GM12878 (cell line): ENCODE data around the gene TRUB1. TPM values are rescaled to one million over a fixed set of nuclear protein-coding genes. Genes with fewer than 3 reads are reported as not detected.

ENCODE experiments used
- ATAC-seq: fragments of 200-7000 bp; cut with Tn5 transposase; 3 replicates; pipeline ENCODE4 v1.9.1; 2020; ENCODE audit warnings: mild to moderate bottlenecking, moderate library complexity
- BruUV-seq: library from RNA; stranded (reverse); fragments of 400-500 nt; replicated peaks from 2 replicates; lab custom pipeline; 2021; lab: Mats Ljungman, UMichigan
- CTCF ChIA-PET: fragments of 300-600 bp; sonication (Branson Sonifier 250); formaldehyde crosslinking; extraction: SDS; loops from one replicate; lab custom pipeline; 2021; ENCODE audit warnings: inconsistent platforms; lab: Yijun Ruan, JAX
- POLR2A ChIA-PET: fragments of 350-600 bp; formaldehyde crosslinking; extraction: SDS; loops from one replicate; lab custom pipeline; 2021; ENCODE audit warnings: inconsistent platforms; lab: Charles Lee
- RAD21 ChIA-PET: fragments of 300-600 bp; sonication (Branson Sonifier 250); formaldehyde crosslinking; loops from one replicate; lab custom pipeline; 2023; ENCODE audit warnings: antibody characterized with exemption; ENCODE audit not compliant: unreplicated experiment; lab: Charles Lee
- SMC1A ChIA-PET: fragments of 300-600 bp; sonication (Branson Sonifier 250); formaldehyde crosslinking; loops from one replicate; lab custom pipeline; 2023; ENCODE audit not compliant: unreplicated experiment, uncharacterized antibody; lab: Charles Lee
- DNase-seq: peaks from one replicate; pipeline ENCODE4 v3.0.0-alpha.2; 2011; ENCODE audit warnings: low read depth, low spot score
- FAIRE-seq: peaks from 3 replicates; lab custom pipeline; 2011; peaks lifted over from hg19 to GRCh38; lab: Jason Lieb, UNC
- H2AFZ ChIP-seq: 2 replicates; pipeline ENCODE4 v1.6.0; 2011; ENCODE audit warnings: low read depth, low read length, control low read depth; ENCODE audit not compliant: control insufficient read depth
- H3K27ac ChIP-seq: 2 replicates; pipeline ENCODE4 v1.5.1; 2011; ENCODE audit warnings: control low read depth; ENCODE audit not compliant: control insufficient read depth, insufficient read depth
- H3K27me3 ChIP-seq, 2 experiments: replicated peaks in 1 of 2; 2 replicates each; pipeline versions ENCODE4 v1.6.0 to v1.6.1; 2011; ENCODE audit warnings: low read length in 1 of 2; ENCODE audit not compliant: control insufficient read depth in 2 of 2, insufficient read depth in 2 of 2
- H3K36me3 ChIP-seq, 2 experiments: 2 replicates each; pipeline ENCODE4 v1.5.1; 2011; ENCODE audit warnings: low read length in 1 of 2; ENCODE audit not compliant: control insufficient read depth in 2 of 2, insufficient read depth in 2 of 2
- H3K4me1 ChIP-seq: 2 replicates; pipeline ENCODE4 v1.6.1; 2011; ENCODE audit warnings: mild to moderate bottlenecking, low read length, moderate library complexity, mixed read lengths; ENCODE audit not compliant: control insufficient read depth, insufficient read depth
- H3K4me2 ChIP-seq: 2 replicates; pipeline ENCODE4 v1.6.0; 2011; ENCODE audit warnings: control low read depth; ENCODE audit not compliant: control insufficient read depth, insufficient read depth
- H3K4me3 ChIP-seq: fragments of 200-600 bp; sonication (generic); 2 replicates; pipeline ENCODE4 v1.5.1; 2016
- H3K79me2 ChIP-seq: 2 replicates; pipeline ENCODE4 v1.6.0; 2011; ENCODE audit warnings: low read length; ENCODE audit not compliant: control insufficient read depth, insufficient read depth
- H3K9ac ChIP-seq: 2 replicates; pipeline ENCODE4 v1.8.0; 2011; ENCODE audit warnings: low read length, control low read depth, mixed read lengths; ENCODE audit not compliant: control insufficient read depth, insufficient read depth
- H3K9me3 ChIP-seq: replicated peaks from 3 replicates; pipeline ENCODE4 v1.5.1; 2011; ENCODE audit warnings: mild to moderate bottlenecking, low read length; ENCODE audit not compliant: control insufficient read depth, insufficient read depth
- H4K20me1 ChIP-seq: 2 replicates; pipeline ENCODE4 v1.6.0; 2011; ENCODE audit not compliant: control insufficient read depth, insufficient read depth
- CREB1 ChIP-seq: IDR thresholded peaks from 2 replicates; pipeline ENCODE4 v1.6.1; 2012; ENCODE audit warnings: low read depth, mild to moderate bottlenecking, inconsistent platforms
- GABPA ChIP-seq: IDR thresholded peaks from 2 replicates; pipeline ENCODE4 v1.6.1; 2014; ENCODE audit warnings: antibody characterized with exemption, low read depth, mild to moderate bottlenecking, inconsistent platforms
- JUNB ChIP-seq: IDR thresholded peaks from 2 replicates; pipeline ENCODE4 v1.6.1; 2016; ENCODE audit warnings: antibody characterized with exemption, mild to moderate bottlenecking
- MEF2A ChIP-seq: IDR thresholded peaks from 2 replicates; pipeline ENCODE4 v1.6.1; 2011; ENCODE audit warnings: low read depth, mild to moderate bottlenecking, low read length, moderate library complexity; ENCODE audit not compliant: insufficient read depth
- MLLT1 ChIP-seq: fragments of 450-650 bp; IDR thresholded peaks from 2 replicates; pipeline ENCODE4 v1.6.1; 2016; ENCODE audit warnings: mild to moderate bottlenecking
- NR2C2 ChIP-seq: IDR thresholded peaks from 2 replicates; pipeline ENCODE4 v1.6.1; 2011; ENCODE audit warnings: borderline replicate concordance, low read depth; ENCODE audit not compliant: control insufficient read depth, insufficient read length
- PML ChIP-seq: IDR thresholded peaks from 2 replicates; pipeline ENCODE4 v1.6.1; 2012; ENCODE audit warnings: low read length, inconsistent platforms
- POLR2A ChIP-seq: IDR thresholded peaks from 2 replicates; pipeline ENCODE4 v1.6.1; 2011; ENCODE audit warnings: low read depth, mild to moderate bottlenecking, low read length
- SPI1 ChIP-seq: IDR thresholded peaks from 2 replicates; pipeline ENCODE4 v1.6.1; 2011; ENCODE audit warnings: low read depth, mild to moderate bottlenecking, low read length, moderate library complexity, borderline replicate concordance; ENCODE audit not compliant: insufficient read depth
- ZSCAN29 ChIP-seq: fragments of 450-650 bp; IDR thresholded peaks from 2 replicates; pipeline ENCODE4 v1.6.1; 2017; ENCODE audit warnings: mild to moderate bottlenecking, moderate library complexity
- WGBS: methylation state at CpG from one replicate; pipeline ENCODE4 v1.1.6; 2016; ENCODE audit warnings: low lambda C conversion rate; ENCODE audit not compliant: insufficient replicate concordance, insufficient coverage; ENCODE audit errors: missing lambda C conversion rate; 5-methylcytosine and 5-hydroxymethylcytosine counted together
- in situ Hi-C: fragments of 300-500 bp; cut with MboI; formaldehyde crosslinking; loops from 9 replicates; pipeline ENCODE4 v1.14.3; 2018; ENCODE audit warnings: mixed read lengths
- intact Hi-C: fragments of 100-400 bp; cut with micrococcal nuclease; formaldehyde crosslinking; loops from one replicate; pipeline ENCODE4 v1.14.2; 2022; ENCODE audit not compliant: unreplicated experiment
- polyA plus RNA-seq, 11 experiments: library from polyadenylated mRNA; depleted of rRNA in 4 of 11; unstranded in 6 of 11; stranded (reverse) in 5 of 11; fragments of >200 nt; fragmentation: Nextera tagmentation in 4 of 11; fragmentation: Illumina TruSeq in 1 of 11; extraction: Ambion mirVana in 4 of 11; extraction: Trizol in 1 of 11; gene quantifications; 1 replicate in 1 of 11; 2 replicates in 10 of 11; pipeline versions ENCODE4 v1.2.1 to v1.2.3, GENCODE V29; 2011 to 2016; ENCODE audit warnings: inconsistent platforms in 2 of 11, missing spikeins in 2 of 11, low read depth in 1 of 11
- total RNA-seq, 4 experiments: library from RNA; depleted of rRNA in 3 of 4; stranded (reverse); fragments of >200 nt in 3 of 4; fragmentation: Illumina TruSeq in 1 of 4; extraction: Trizol in 1 of 4; gene quantifications; 2 replicates each; pipeline versions ENCODE4 v1.2.1 to v1.2.3, GENCODE V29; 2013 to 2021
- TF ChIP-seq, protein P1 (sequence below): fragments of 450-650 bp; IDR thresholded peaks from 2 replicates; pipeline ENCODE4 v1.6.1; 2017; ENCODE audit warnings: borderline replicate concordance

TRUB1 gene
- total and polyA plus RNA-seq, 10 of the 15 experiments (the other 5 are each of a cell fraction or from before 2014, with no cell fraction given): 8.1 to 24.0 (median 15.9) TPM

DNA sequence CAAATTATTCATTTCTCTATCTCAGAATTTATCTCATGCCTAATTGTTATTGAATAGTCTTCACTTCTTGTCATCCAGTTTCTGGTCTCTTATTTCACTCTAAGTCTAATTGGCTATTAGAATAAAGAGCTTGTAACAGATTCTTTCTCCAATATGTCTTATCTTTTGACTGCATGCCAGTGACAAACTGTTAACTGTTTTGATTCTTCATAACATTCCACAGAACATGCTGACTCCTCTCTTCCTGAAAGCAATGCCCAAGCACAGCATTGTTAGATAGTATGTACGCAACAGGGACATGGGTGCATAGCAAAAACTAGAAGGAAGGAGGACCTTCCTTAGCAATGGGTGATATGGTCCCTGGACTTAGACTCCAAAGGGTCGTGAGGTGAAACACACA is 65.4 kb downstream of the TRUB1 start (continued):
- TF ChIP-seq SPI1: no peak
- TF ChIP-seq, protein P1, sequence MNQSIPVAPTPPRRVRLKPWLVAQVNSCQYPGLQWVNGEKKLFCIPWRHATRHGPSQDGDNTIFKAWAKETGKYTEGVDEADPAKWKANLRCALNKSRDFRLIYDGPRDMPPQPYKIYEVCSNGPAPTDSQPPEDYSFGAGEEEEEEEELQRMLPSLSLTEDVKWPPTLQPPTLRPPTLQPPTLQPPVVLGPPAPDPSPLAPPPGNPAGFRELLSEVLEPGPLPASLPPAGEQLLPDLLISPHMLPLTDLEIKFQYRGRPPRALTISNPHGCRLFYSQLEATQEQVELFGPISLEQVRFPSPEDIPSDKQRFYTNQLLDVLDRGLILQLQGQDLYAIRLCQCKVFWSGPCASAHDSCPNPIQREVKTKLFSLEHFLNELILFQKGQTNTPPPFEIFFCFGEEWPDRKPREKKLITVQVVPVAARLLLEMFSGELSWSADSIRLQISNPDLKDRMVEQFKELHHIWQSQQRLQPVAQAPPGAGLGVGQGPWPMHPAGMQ: no peak
- TF ChIP-seq PML: no peak
- no peak for TF ChIP-seq POLR2A
- no peak for TF ChIP-seq MLLT1
- TF ChIP-seq JUNB: no peak
- no peak for TF ChIP-seq MEF2A
- no peak for TF ChIP-seq ZSCAN29

GRCh38 chr10:115004236-115004862 is 66.4 kb downstream of the TRUB1 start:
- Histone ChIP-seq H3K27me3 (no peaks in the 10 kb centered on the region), H2AFZ (no peak overlapping the region), H3K4me3 (no peak overlapping the region), H3K4me1 (peaks cover 11% of the 10 kb centered on the region), H3K79me2 (no peaks in the 10 kb centered on the region), H3K9ac (no peak overlapping the region), H3K36me3 (no peaks in the 10 kb centered on the region; a peak in 1 of 4 replicates), H3K4me2 (no peak overlapping the region), H3K9me3 (no peaks in the 10 kb centered on the region), H4K20me1 (no peaks in the 10 kb centered on the region), H3K27ac (no peak overlapping the region)
- FAIRE-seq: no peak
- RAD21 ChIA-PET: no interaction called here
- intact Hi-C loops: no loop called here
- no peak for ATAC-seq
- 24% methylated on average over 3 of the region's 3 CpGs for WGBS
- POLR2A ChIA-PET: no interaction called here
- TF ChIP-seq NR2C2 (no peak), CREB1 (no peak), GABPA (no peak)
- CTCF ChIA-PET: no interaction called here
- no TSS peak for BruUV-seq
- no peak for DNase-seq
- SMC1A ChIA-PET: interaction anchor here (3.2 kb wide), 1 partner anchor 13 kb away, joined by 9 read pairs; no protein-coding TSS in a partner anchor
- in situ Hi-C loops: no loop called here
